ENCODE data around the gene CDKL5.

CDKL5 gene

GRCh38 chrX:18676050-18676449, 250.6 kb downstream of the CDKL5 start:
- H3K27ac ChIP-seq = no peak overlapping the region
- no peak for TF ChIP-seq CTCF (conservative IDR thresholded peaks at IDR 0.05)
- no peak for TF ChIP-seq ZFX (IDR thresholded peaks at IDR 0.05)

GRCh38 chrX:18676470-18676869, 251.1 kb downstream of the CDKL5 start:
- H3K27ac ChIP-seq = no peak overlapping the region
- TF ChIP-seq ZFX (IDR thresholded peaks at IDR 0.05) (no peak), CTCF (conservative IDR thresholded peaks at IDR 0.05) (no peak)

- no peak for TF ChIP-seq ZFX (IDR thresholded peaks at IDR 0.05)
- no peak for TF ChIP-seq CTCF (conservative IDR thresholded peaks at IDR 0.05)
- H3K27ac ChIP-seq = no peak overlapping the region
These were observed 251.9 kb downstream of the CDKL5 start for GRCh38 chrX:18677161-18677869.

- H3K27ac ChIP-seq = no peak overlapping the region
- TF ChIP-seq CTCF (conservative IDR thresholded peaks at IDR 0.05) (no peak), ZFX (IDR thresholded peaks at IDR 0.05) (no peak)
These were observed 256.6 kb downstream of the CDKL5 start for GRCh38 chrX:18681996-18682395.

GRCh38 chrX:18682979-18683387, 257.6 kb downstream of the CDKL5 start:
- no peak overlapping the region for H3K27ac ChIP-seq
- TF ChIP-seq CTCF (conservative IDR thresholded peaks at IDR 0.05) (no peak), ZFX (IDR thresholded peaks at IDR 0.05) (no peak)

- TF ChIP-seq CTCF (conservative IDR thresholded peaks at IDR 0.05) (no peak), ZFX (IDR thresholded peaks at IDR 0.05) (no peak)
- H3K27ac ChIP-seq = no peak overlapping the region
These were observed 262.6 kb downstream of the CDKL5 start for GRCh38 chrX:18687856-18688495.

GRCh38 chrX:18691431-18691830, 266.0 kb downstream of the CDKL5 start:
- no peak overlapping the region for H3K27ac ChIP-seq
- TF ChIP-seq CTCF (conservative IDR thresholded peaks at IDR 0.05) (no peak), ZFX (IDR thresholded peaks at IDR 0.05) (no peak)
